ENCODE measurements around the gene GRK2. TPM values are rescaled to one million over a fixed set of nuclear protein-coding genes. Genes with fewer than 3 reads are reported as not detected.

Gene GRK2
- total and polyA plus RNA-seq, 2 of the 8 experiments (the other 6 are each of a cell fraction or from before 2014, with no cell fraction given): 47.3 to 49.7 TPM

DNA sequence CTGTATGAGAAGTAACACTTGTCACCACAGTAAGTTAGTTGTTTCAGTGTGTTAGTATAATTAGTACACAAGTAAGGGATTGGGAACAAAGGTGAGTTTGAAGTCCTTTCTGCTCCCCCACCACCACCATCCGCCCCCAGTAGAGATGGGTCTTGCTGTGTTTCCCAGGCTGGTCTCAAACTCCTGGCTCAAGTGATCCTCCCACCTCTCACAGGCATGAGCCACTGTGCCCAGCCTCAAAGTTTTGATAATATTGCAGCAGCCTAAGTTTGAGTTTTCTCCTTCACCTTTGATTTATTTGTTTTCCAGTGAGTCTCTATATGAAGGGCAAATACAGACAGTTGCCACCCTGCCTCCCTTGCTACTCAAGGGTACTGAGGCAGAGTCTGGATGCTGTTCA lies 23.7 kb upstream of the GRK2 start:
- ChIA-PET CTCF (ENCODE audit: partially characterized antibody) (no interaction called here), POLR2A (ENCODE audit: partially characterized antibody) (interaction anchor here (3.2 kb wide), 1 partner anchor 12 kb away, joined by 15 read pairs; no protein-coding TSS in a partner anchor)
- no peak overlapping the region for H2BK120ac ChIP-seq (replicated peaks; ENCODE audit: low read depth, low read length)
- no peak overlapping the region for H3K14ac ChIP-seq (ENCODE audit: insufficient read length)
- DNase-seq (ENCODE audit: low read depth in 1 of 2, low spot score in 2 of 2): no peak
- peaks cover 6 to 8% (median 7%) of the 10 kb centered on the region in 4 experiments; a peak in 5 of 7 replicates for H3K4me1 ChIP-seq (replicated peaks in 1 of 4; ENCODE audit: control insufficient read depth in 3 of 4, insufficient read depth in 4 of 4, low read length in 3 of 4)
- H2BK5ac ChIP-seq (ENCODE audit: low read depth, low read length): no peak overlapping the region
- H3K27ac ChIP-seq (ENCODE audit: low read depth, low read length): no peak overlapping the region
- peaks cover 13% of the 10 kb centered on the region; the same call in 1 of the 2 replicates for H3K79me1 ChIP-seq (ENCODE audit: low read depth, low read length)
- no peak for FAIRE-seq
- H3K18ac ChIP-seq (ENCODE audit: extremely low read depth, low read length): no peak overlapping the region
- H4K20me1 ChIP-seq (replicated peaks in 1 of 2; ENCODE audit: control insufficient read depth in 1 of 2, insufficient read depth in 2 of 2, low read length in 2 of 2): peaks cover 3 to 14% of the 10 kb centered on the region in 2 experiments
- H2AFZ ChIP-seq (ENCODE audit: low read length): no peak overlapping the region
- H2BK15ac ChIP-seq (ENCODE audit: low read length): no peak overlapping the region
- no peak overlapping the region for H4K91ac ChIP-seq (replicated peaks; ENCODE audit: insufficient read length, low read length)
- H3K23ac ChIP-seq (ENCODE audit: insufficient read length): no peak overlapping the region
- no peak overlapping the region for H3K56ac ChIP-seq (replicated peaks; ENCODE audit: insufficient read length, low read depth, low read length)
- peaks cover 14 to 46% of the 10 kb centered on the region in 2 experiments for H3K79me2 ChIP-seq (ENCODE audit: control insufficient read depth in 1 of 2, insufficient read depth in 2 of 2, low read length in 2 of 2)
- H2BK20ac ChIP-seq (ENCODE audit: low read length): no peak overlapping the region
- H4K8ac ChIP-seq (ENCODE audit: extremely low read depth, insufficient read depth, low read length): no peak overlapping the region; the same call in 1 of the 2 replicates
- peak overlapping the region in 2 of 4 experiments; percentile 24 to 37; a peak in 2 of 7 replicates for H3K9ac ChIP-seq (replicated peaks in 1 of 4; ENCODE audit: extremely low read depth in 1 of 4, low read depth in 3 of 4, low read length in 3 of 4)
- H4K5ac ChIP-seq (ENCODE audit: insufficient read length, low read depth, low read length): no peak overlapping the region
- H3K4me3 ChIP-seq (ENCODE audit: extremely low read depth in 1 of 4, insufficient read depth in 2 of 4, low read depth in 3 of 4, low read length in 4 of 4): peak overlapping the region in 1 of 4 experiments; percentile 90; a peak in 1 of 8 replicates
- H3K4ac ChIP-seq (replicated peaks; ENCODE audit: insufficient read length, low read depth, low read length): no peak overlapping the region
- peak overlapping the region; percentile 29 to 81; a peak in 3 of 4 replicates for H3K4me2 ChIP-seq (ENCODE audit: insufficient read depth in 1 of 2, low read depth in 2 of 2, low read length in 2 of 2)
- H3K9me3 ChIP-seq (ENCODE audit: insufficient read depth in 2 of 2, low read depth in 1 of 2, low read length in 1 of 2): no peaks in the 10 kb centered on the region
- no peaks in the 10 kb centered on the region for H3K27me3 ChIP-seq (replicated peaks in 1 of 4; ENCODE audit: control insufficient read depth in 3 of 4, extremely low read depth in 1 of 4, insufficient read depth in 3 of 4, low read length in 3 of 4)
- peaks cover 11% of the 10 kb centered on the region for H3K23me2 ChIP-seq (ENCODE audit: low read depth, low read length)
- H2BK12ac ChIP-seq (ENCODE audit: low read depth, low read length): no peak overlapping the region
- H2AK5ac ChIP-seq (ENCODE audit: low read depth, low read length): no peak overlapping the region
- peaks cover 22 to 55% (median 38%) of the 10 kb centered on the region in 4 experiments for H3K36me3 ChIP-seq (ENCODE audit: control insufficient read depth in 2 of 4, insufficient read depth in 4 of 4, low read length in 3 of 4)
- WGBS, 2 experiments (ENCODE audit: extremely low coverage in 1 of 2, insufficient coverage in 1 of 2, insufficient read length in 1 of 2, insufficient replicate concordance in 2 of 2, low coverage in 1 of 2, low lambda C conversion rate in 2 of 2, missing lambda C conversion rate in 1 of 2): 93% methylated on average over 1 of the region's 1 CpG; no CpG with 5 or more reads in 1 of the 2 experiments
- TF ChIP-seq SUZ12 (IDR thresholded peaks at IDR 0.05; ENCODE audit: low read length) (no peak), TAF1 (IDR thresholded peaks at IDR 0.05; ENCODE audit: low read depth, low read length) (no peak), KDM1A (IDR thresholded peaks at IDR 0.05; ENCODE audit: borderline replicate concordance, low read length) (no peak), CEBPB (IDR thresholded peaks at IDR 0.05; ENCODE audit: low read depth, low read length) (no peak), SIRT6 (IDR thresholded peaks at IDR 0.05; ENCODE audit: low read length) (no peak), SAP30 (IDR thresholded peaks at IDR 0.05; ENCODE audit: insufficient read depth, insufficient replicate concordance, low read length) (no peak), POU5F1 (IDR thresholded peaks at IDR 0.05; ENCODE audit: low read depth, low read length) (no peak), CREB1 (IDR thresholded peaks at IDR 0.05) (no peak), SIX5 (IDR thresholded peaks at IDR 0.05; ENCODE audit: low read depth, low read length) (no peak), EP300 (IDR thresholded peaks at IDR 0.05; ENCODE audit: borderline replicate concordance in 1 of 2, low read depth in 2 of 2, low read length in 2 of 2) (no peak), TCF12 (IDR thresholded peaks at IDR 0.05; ENCODE audit: low read depth, low read length) (no peak)
- TF ChIP-seq, protein P1, sequence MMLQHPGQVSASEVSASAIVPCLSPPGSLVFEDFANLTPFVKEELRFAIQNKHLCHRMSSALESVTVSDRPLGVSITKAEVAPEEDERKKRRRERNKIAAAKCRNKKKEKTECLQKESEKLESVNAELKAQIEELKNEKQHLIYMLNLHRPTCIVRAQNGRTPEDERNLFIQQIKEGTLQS (IDR thresholded peaks at IDR 0.05; ENCODE audit: insufficient read depth, low read depth, low read length): no peak
- TF ChIP-seq, protein P2, sequence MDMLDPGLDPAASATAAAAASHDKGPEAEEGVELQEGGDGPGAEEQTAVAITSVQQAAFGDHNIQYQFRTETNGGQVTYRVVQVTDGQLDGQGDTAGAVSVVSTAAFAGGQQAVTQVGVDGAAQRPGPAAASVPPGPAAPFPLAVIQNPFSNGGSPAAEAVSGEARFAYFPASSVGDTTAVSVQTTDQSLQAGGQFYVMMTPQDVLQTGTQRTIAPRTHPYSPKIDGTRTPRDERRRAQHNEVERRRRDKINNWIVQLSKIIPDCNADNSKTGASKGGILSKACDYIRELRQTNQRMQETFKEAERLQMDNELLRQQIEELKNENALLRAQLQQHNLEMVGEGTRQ (IDR thresholded peaks at IDR 0.05; ENCODE audit: low read length): no peak

Measured in H1 (cell line).